Bronchial epithelial cell (primary cell): ENCODE results near the gene SLC8A1. TPM values are rescaled to one million over a fixed set of nuclear protein-coding genes. Genes with fewer than 3 reads are reported as not detected.

Experiments
- DNase-seq: peaks from one replicate; pipeline ENCODE4 v3.0.0-alpha.2; 2010; ENCODE audit warnings: low read depth
- FAIRE-seq: peaks from 2 replicates; lab custom pipeline; 2011; peaks lifted over from hg19 to GRCh38; lab: Jason Lieb, UNC
- H3K27me3 ChIP-seq: 2 replicates; pipeline ENCODE4 v1.5.1; 2011; ENCODE audit warnings: low read length; ENCODE audit not compliant: control insufficient read depth, insufficient read depth
- H3K36me3 ChIP-seq: 2 replicates; pipeline ENCODE4 v1.5.1; 2011; ENCODE audit warnings: low read length; ENCODE audit not compliant: control insufficient read depth, insufficient read depth
- H3K4me3 ChIP-seq: 2 replicates; pipeline ENCODE4 v1.5.1; 2011; ENCODE audit warnings: mild to moderate bottlenecking, low read depth, low read length, control low read depth
- CTCF ChIP-seq: IDR thresholded peaks from 2 replicates; pipeline ENCODE4 v1.5.1; 2011; ENCODE audit warnings: mild to moderate bottlenecking, moderate library complexity, low read length, control low read depth, inconsistent platforms; ENCODE audit not compliant: insufficient read depth, severe bottlenecking
- total RNA-seq: library from RNA; depleted of rRNA; stranded (reverse); fragments of >200 nt; gene quantifications from 2 replicates; pipeline ENCODE4 v1.2.1, GENCODE V29; 2014

The SLC8A1 gene
- total RNA-seq, 1 donor from 2014 or later = 3.7 TPM

GRCh38 chr2:40138314-40138713, 313.6 kb downstream of the SLC8A1 start:
- no peak for TF ChIP-seq CTCF
- FAIRE-seq = no peak
- no peak for DNase-seq
- Histone ChIP-seq H3K27me3 (no peaks in the 10 kb centered on the region), H3K36me3 (no peaks in the 10 kb centered on the region), H3K4me3 (no peak overlapping the region)

GRCh38 chr2:40131081-40131704, 320.7 kb downstream of the SLC8A1 start:
- no peak for DNase-seq
- FAIRE-seq = no peak
- TF ChIP-seq CTCF = no peak
- H3K27me3 ChIP-seq = no peaks in the 10 kb centered on the region
- no peak overlapping the region for H3K4me3 ChIP-seq
- H3K36me3 ChIP-seq = no peaks in the 10 kb centered on the region

GRCh38 chr2:40130251-40130994, 321.5 kb downstream of the SLC8A1 start:
- Histone ChIP-seq H3K4me3 (no peak overlapping the region), H3K27me3 (no peaks in the 10 kb centered on the region), H3K36me3 (no peaks in the 10 kb centered on the region)
- FAIRE-seq = no peak
- no peak for DNase-seq
- TF ChIP-seq CTCF = no peak

GRCh38 chr2:40129725-40130124, 322.2 kb downstream of the SLC8A1 start:
- no peak overlapping the region for H3K4me3 ChIP-seq
- FAIRE-seq = no peak
- no peak for TF ChIP-seq CTCF
- no peaks in the 10 kb centered on the region for H3K36me3 ChIP-seq
- no peak for DNase-seq
- H3K27me3 ChIP-seq = no peaks in the 10 kb centered on the region

- H3K27me3 ChIP-seq = no peaks in the 10 kb centered on the region
- H3K4me3 ChIP-seq = no peak overlapping the region
- no peaks in the 10 kb centered on the region for H3K36me3 ChIP-seq
- FAIRE-seq (no peak), DNase-seq (no peak)
- no peak for TF ChIP-seq CTCF
Observed at GRCh38 chr2:40128796-40129195, 323.1 kb downstream of the SLC8A1 start.
